Measurements from ENCODE around the gene MRNIP. TPM values are rescaled to one million over a fixed set of nuclear protein-coding genes. Genes with fewer than 3 reads are reported as not detected.
A peak's percentile ranks its signal among the peaks of the same experiment; 100 is the strongest.
"Not testable (repeated sequence)": the region's sequence is repeated elsewhere in the genome, so short reads cannot be mapped to it uniquely, and the experiment has no call there.

Gene MRNIP
- total RNA-seq, 1 experiment from 2014 or later, result 10.1 TPM

GRCh38 chr5:179794171-179794570 lies 64.4 kb downstream of the MRNIP start:
- DNase-seq (ENCODE audit: low read depth), result no peak

- DNase-seq (ENCODE audit: low read depth), result peak; percentile 42
Observed at GRCh38 chr5:179793468-179794139, 65.0 kb downstream of the MRNIP start, which contains the start of gene LTC4S. LTC4S (plus strand) TSS chr5:179793986; CDS start chr5:179794081, 95 bp downstream.

GRCh38 chr5:179792612-179793467 lies 65.8 kb downstream of the MRNIP start:
- no peak for DNase-seq (ENCODE audit: low read depth)

GRCh38 chr5:179791881-179792611 lies 66.6 kb downstream of the MRNIP start:
- DNase-seq (ENCODE audit: low read depth), result no peak

GRCh38 chr5:179789278-179789677 lies 69.3 kb downstream of the MRNIP start:
- DNase-seq (ENCODE audit: low read depth), result not testable (repeated sequence)

GRCh38 chr5:179788193-179788854 lies 70.3 kb downstream of the MRNIP start:
- DNase-seq (ENCODE audit: low read depth), result no peak

Small RNA genes within 50 kb of the gene (small RNA-seq; reads per million reads assigned to genes)
- gene MIR1229 (not detected), gene RF00019 (not detected)

Other genes with a start within 250 kb of the MRNIP start
- 404 and 420 TPM in 2 replicates for gene HNRNPH1, start 235.1 kb downstream of the MRNIP start, total RNA-seq (2014; rRNA removed; shearing (Covaris generic))
- gene CBY3, start 177.8 kb downstream of the MRNIP start, total RNA-seq (2014; rRNA removed; shearing (Covaris generic)), result not detected in 2 replicates
- 346 and 364 TPM in 2 replicates for gene CANX, start 159.8 kb downstream of the MRNIP start, total RNA-seq (2014; rRNA removed; shearing (Covaris generic))
- gene MAML1, start 126.0 kb downstream of the MRNIP start, total RNA-seq (2014; rRNA removed; shearing (Covaris generic)), result 10.4 and 13.5 TPM in 2 replicates
- 1.2 TPM in 1 of 2 replicates, not detected in the other for gene LTC4S, start 64.8 kb downstream of the MRNIP start, total RNA-seq (2014; rRNA removed; shearing (Covaris generic))
- 185 and 198 TPM in 2 replicates for gene MGAT4B, start 52.0 kb downstream of the MRNIP start, total RNA-seq (2014; rRNA removed; shearing (Covaris generic))
- gene SQSTM1, start 37.9 kb downstream of the MRNIP start, total RNA-seq (2014; rRNA removed; shearing (Covaris generic)), result 881 and 984 TPM in 2 replicates
- gene TBC1D9B, start 49.1 kb upstream of the MRNIP start, total RNA-seq (2014; rRNA removed; shearing (Covaris generic)), result 46.2 and 46.6 TPM in 2 replicates
- 34.5 and 43.4 TPM in 2 replicates for gene RNF130, start 212.9 kb upstream of the MRNIP start, total RNA-seq (2014; rRNA removed; shearing (Covaris generic))

Measured in HT1080 (cell line).